ENCODE results near the gene DERA. TPM values are rescaled to one million over a fixed set of nuclear protein-coding genes. Genes with fewer than 3 reads are reported as not detected.

DERA gene
- total RNA-seq, 5 donors from 2014 or later (not counting 1 experiment from before 2014, with no cell fraction given) = 11.0 to 13.4 (median 11.6) TPM

- Mint-ChIP-seq H3K36me3 (no peaks in the 10 kb centered on the region), H3K27me3 (peaks cover 6 to 15% of the 10 kb centered on the region in 2 donors), H3K27ac (no peak overlapping the region), H3K4me1 (no peaks in the 10 kb centered on the region), H3K4me3 (no peak overlapping the region), H3K9me3 (no peaks in the 10 kb centered on the region)
- Histone ChIP-seq H3K4me3 (ENCODE audit: control insufficient read depth in 1 of 2, extremely low read depth in 1 of 2, low read length in 1 of 2) (no peak overlapping the region), H3K36me3 (ENCODE audit: control insufficient read depth in 2 of 2, extremely low read depth in 1 of 2, insufficient read depth in 1 of 2, low read length in 1 of 2) (no peaks in the 10 kb centered on the region), H3K4me1 (ENCODE audit: control insufficient read depth in 1 of 2, extremely low read depth in 1 of 2, insufficient read depth in 2 of 2, low read length in 2 of 2) (no peaks in the 10 kb centered on the region), H3K27me3 (replicated peaks in 1 of 2; ENCODE audit: control insufficient read depth in 2 of 2, extremely low read depth in 1 of 2, insufficient read depth in 2 of 2, low read length in 1 of 2) (no peaks in the 10 kb centered on the region), H3K9me3 (no peaks in the 10 kb centered on the region), H3K27ac (ENCODE audit: low read length) (no peak overlapping the region)
- no peak for ATAC-seq (replicated peaks in 1 of 4)
- ChIA-PET POLR2A (interaction anchor here in 1 of 2 donors (0.6 kb wide), 1 partner anchor 15 kb away, joined by 8 read pairs; no protein-coding TSS in a partner anchor), CTCF (no interaction called here)
- no peak for DNase-seq
- WGBS (ENCODE audit: insufficient coverage) = no CpG with 5 or more reads among the region's 5 CpGs
These were observed 159.0 kb downstream of the DERA start for GRCh38 chr12:16070113-16070512.

GRCh38 chr12:16072678-16073077 lies 161.5 kb downstream of the DERA start:
- H3K27me3 ChIP-seq (replicated peaks in 1 of 2; ENCODE audit: control insufficient read depth in 2 of 2, extremely low read depth in 1 of 2, insufficient read depth in 2 of 2, low read length in 1 of 2) = no peaks in the 10 kb centered on the region
- Mint-ChIP-seq H3K27ac (no peak overlapping the region), H3K4me3 (no peak overlapping the region), H3K9me3 (no peaks in the 10 kb centered on the region), H3K4me1 (no peaks in the 10 kb centered on the region), H3K27me3 (peaks cover 6 to 15% of the 10 kb centered on the region in 2 donors), H3K36me3 (no peaks in the 10 kb centered on the region)
- H3K4me3 ChIP-seq (ENCODE audit: control insufficient read depth in 1 of 2, extremely low read depth in 1 of 2, low read length in 1 of 2) = no peak overlapping the region
- no peak overlapping the region for H3K27ac ChIP-seq (ENCODE audit: low read length)
- ATAC-seq (replicated peaks in 1 of 4) = no peak
- ChIA-PET POLR2A (no interaction called here), CTCF (no interaction called here)
- no CpG with 5 or more reads among the region's 2 CpGs for WGBS (ENCODE audit: insufficient coverage)
- no peaks in the 10 kb centered on the region for H3K4me1 ChIP-seq (ENCODE audit: control insufficient read depth in 1 of 2, extremely low read depth in 1 of 2, insufficient read depth in 2 of 2, low read length in 2 of 2)
- H3K36me3 ChIP-seq (ENCODE audit: control insufficient read depth in 2 of 2, extremely low read depth in 1 of 2, insufficient read depth in 1 of 2, low read length in 1 of 2) = no peaks in the 10 kb centered on the region
- H3K9me3 ChIP-seq = no peaks in the 10 kb centered on the region
- DNase-seq = no peak

GRCh38 chr12:16074894-16075293 lies 163.8 kb downstream of the DERA start:
- no peak overlapping the region for H3K27ac ChIP-seq (ENCODE audit: low read length)
- H3K36me3 Mint-ChIP-seq = no peaks in the 10 kb centered on the region
- WGBS (ENCODE audit: insufficient coverage) = no CpG with 5 or more reads among the region's 2 CpGs
- no peaks in the 10 kb centered on the region for H3K4me1 Mint-ChIP-seq
- CTCF ChIA-PET = no interaction called here
- POLR2A ChIA-PET = no interaction called here
- H3K4me3 ChIP-seq (ENCODE audit: control insufficient read depth in 1 of 2, extremely low read depth in 1 of 2, low read length in 1 of 2) = no peak overlapping the region
- no peaks in the 10 kb centered on the region for H3K36me3 ChIP-seq (ENCODE audit: control insufficient read depth in 2 of 2, extremely low read depth in 1 of 2, insufficient read depth in 1 of 2, low read length in 1 of 2)
- no peaks in the 10 kb centered on the region for H3K9me3 Mint-ChIP-seq
- H3K9me3 ChIP-seq = no peaks in the 10 kb centered on the region
- DNase-seq (no peak), ATAC-seq (replicated peaks in 1 of 4) (no peak)
- peaks cover 6 to 15% of the 10 kb centered on the region in 2 donors for H3K27me3 Mint-ChIP-seq
- no peaks in the 10 kb centered on the region for H3K27me3 ChIP-seq (replicated peaks in 1 of 2; ENCODE audit: control insufficient read depth in 2 of 2, extremely low read depth in 1 of 2, insufficient read depth in 2 of 2, low read length in 1 of 2)
- no peak overlapping the region for H3K4me3 Mint-ChIP-seq
- no peak overlapping the region for H3K27ac Mint-ChIP-seq
- no peaks in the 10 kb centered on the region for H3K4me1 ChIP-seq (ENCODE audit: control insufficient read depth in 1 of 2, extremely low read depth in 1 of 2, insufficient read depth in 2 of 2, low read length in 2 of 2)

GRCh38 chr12:16075887-16076286 lies 164.8 kb downstream of the DERA start:
- CTCF ChIA-PET = no interaction called here
- Mint-ChIP-seq H3K27ac (no peak overlapping the region), H3K4me1 (no peaks in the 10 kb centered on the region), H3K27me3 (peaks cover 6 to 12% of the 10 kb centered on the region in 2 donors), H3K36me3 (no peaks in the 10 kb centered on the region), H3K9me3 (no peaks in the 10 kb centered on the region), H3K4me3 (no peak overlapping the region)
- Histone ChIP-seq H3K9me3 (no peaks in the 10 kb centered on the region), H3K4me1 (ENCODE audit: control insufficient read depth in 1 of 2, extremely low read depth in 1 of 2, insufficient read depth in 2 of 2, low read length in 2 of 2) (no peaks in the 10 kb centered on the region), H3K4me3 (ENCODE audit: control insufficient read depth in 1 of 2, extremely low read depth in 1 of 2, low read length in 1 of 2) (no peak overlapping the region), H3K36me3 (ENCODE audit: control insufficient read depth in 2 of 2, extremely low read depth in 1 of 2, insufficient read depth in 1 of 2, low read length in 1 of 2) (no peaks in the 10 kb centered on the region), H3K27ac (ENCODE audit: low read length) (no peak overlapping the region), H3K27me3 (replicated peaks in 1 of 2; ENCODE audit: control insufficient read depth in 2 of 2, extremely low read depth in 1 of 2, insufficient read depth in 2 of 2, low read length in 1 of 2) (no peaks in the 10 kb centered on the region)
- ATAC-seq (replicated peaks in 1 of 4) = no peak
- DNase-seq = no peak
- WGBS (ENCODE audit: insufficient coverage) = 86% methylated on average over 1 of the region's 1 CpG
- POLR2A ChIA-PET = no interaction called here

GRCh38 chr12:16076557-16076956 lies 165.4 kb downstream of the DERA start:
- WGBS (ENCODE audit: insufficient coverage) = no CpG with 5 or more reads among the region's 2 CpGs
- CTCF ChIA-PET = no interaction called here
- ATAC-seq (replicated peaks in 1 of 4) = no peak
- no peak for DNase-seq
- Mint-ChIP-seq H3K9me3 (peaks cover 0 to 4% (median 0%) of the 10 kb centered on the region in 3 donors), H3K36me3 (no peaks in the 10 kb centered on the region), H3K4me3 (no peak overlapping the region), H3K4me1 (no peaks in the 10 kb centered on the region), H3K27me3 (peaks cover 3 to 6% of the 10 kb centered on the region in 2 donors), H3K27ac (no peak overlapping the region)
- Histone ChIP-seq H3K36me3 (ENCODE audit: control insufficient read depth in 2 of 2, extremely low read depth in 1 of 2, insufficient read depth in 1 of 2, low read length in 1 of 2) (no peaks in the 10 kb centered on the region), H3K27me3 (replicated peaks in 1 of 2; ENCODE audit: control insufficient read depth in 2 of 2, extremely low read depth in 1 of 2, insufficient read depth in 2 of 2, low read length in 1 of 2) (no peaks in the 10 kb centered on the region), H3K9me3 (no peaks in the 10 kb centered on the region), H3K27ac (ENCODE audit: low read length) (no peak overlapping the region), H3K4me3 (ENCODE audit: control insufficient read depth in 1 of 2, extremely low read depth in 1 of 2, low read length in 1 of 2) (no peak overlapping the region), H3K4me1 (ENCODE audit: control insufficient read depth in 1 of 2, extremely low read depth in 1 of 2, insufficient read depth in 2 of 2, low read length in 2 of 2) (no peaks in the 10 kb centered on the region)
- POLR2A ChIA-PET = no interaction called here

- CTCF ChIA-PET = no interaction called here
- Mint-ChIP-seq H3K36me3 (no peaks in the 10 kb centered on the region), H3K4me1 (no peaks in the 10 kb centered on the region), H3K9me3 (peaks cover 0 to 4% (median 0%) of the 10 kb centered on the region in 3 donors), H3K27ac (no peak overlapping the region), H3K27me3 (peaks cover 3 to 5% of the 10 kb centered on the region in 2 donors), H3K4me3 (no peak overlapping the region)
- ATAC-seq (replicated peaks in 1 of 4) (no peak), DNase-seq (no peak)
- no CpG with 5 or more reads among the region's 1 CpG for WGBS (ENCODE audit: insufficient coverage)
- Histone ChIP-seq H3K4me1 (ENCODE audit: control insufficient read depth in 1 of 2, extremely low read depth in 1 of 2, insufficient read depth in 2 of 2, low read length in 2 of 2) (no peaks in the 10 kb centered on the region), H3K27me3 (replicated peaks in 1 of 2; ENCODE audit: control insufficient read depth in 2 of 2, extremely low read depth in 1 of 2, insufficient read depth in 2 of 2, low read length in 1 of 2) (no peaks in the 10 kb centered on the region), H3K36me3 (ENCODE audit: control insufficient read depth in 2 of 2, extremely low read depth in 1 of 2, insufficient read depth in 1 of 2, low read length in 1 of 2) (no peaks in the 10 kb centered on the region), H3K4me3 (ENCODE audit: control insufficient read depth in 1 of 2, extremely low read depth in 1 of 2, low read length in 1 of 2) (no peak overlapping the region), H3K27ac (ENCODE audit: low read length) (no peak overlapping the region), H3K9me3 (no peaks in the 10 kb centered on the region)
- POLR2A ChIA-PET = no interaction called here
These were observed 165.9 kb downstream of the DERA start for GRCh38 chr12:16076970-16077522.

GRCh38 chr12:16086462-16086861 lies 175.3 kb downstream of the DERA start:
- no peak for ATAC-seq (replicated peaks in 1 of 4)
- ChIA-PET CTCF (no interaction called here), POLR2A (no interaction called here)
- Histone ChIP-seq H3K27ac (ENCODE audit: low read length) (no peak overlapping the region), H3K36me3 (ENCODE audit: control insufficient read depth in 2 of 2, extremely low read depth in 1 of 2, insufficient read depth in 1 of 2, low read length in 1 of 2) (no peaks in the 10 kb centered on the region), H3K9me3 (no peaks in the 10 kb centered on the region), H3K27me3 (replicated peaks in 1 of 2; ENCODE audit: control insufficient read depth in 2 of 2, extremely low read depth in 1 of 2, insufficient read depth in 2 of 2, low read length in 1 of 2) (no peaks in the 10 kb centered on the region), H3K4me1 (ENCODE audit: control insufficient read depth in 1 of 2, extremely low read depth in 1 of 2, insufficient read depth in 2 of 2, low read length in 2 of 2) (no peaks in the 10 kb centered on the region), H3K4me3 (ENCODE audit: control insufficient read depth in 1 of 2, extremely low read depth in 1 of 2, low read length in 1 of 2) (no peak overlapping the region)
- Mint-ChIP-seq H3K36me3 (no peaks in the 10 kb centered on the region), H3K9me3 (no peaks in the 10 kb centered on the region), H3K4me3 (no peak overlapping the region), H3K27ac (no peak overlapping the region), H3K4me1 (no peaks in the 10 kb centered on the region), H3K27me3 (no peaks in the 10 kb centered on the region)
- WGBS (ENCODE audit: insufficient coverage) = 69% methylated on average over 8 of the region's 8 CpGs
- no peak for DNase-seq

Data from T-cell (primary cell).